Liver (tissue), 3 donors: ENCODE measurements around the gene SHROOM2.

ENCODE experiments used
- EGR1 ChIP-seq, 2 donors: IDR thresholded peaks; 2 replicates each; pipeline ENCODE4 v1.6.1; 2016 to 2018; ENCODE audit warnings: antibody characterized with exemption in 2 of 2, low read depth in 2 of 2
- FOXA1 ChIP-seq: IDR thresholded peaks from 2 replicates; pipeline ENCODE4 v1.6.1; 2016; ENCODE audit warnings: antibody characterized with exemption
- GABPA ChIP-seq, 2 donors: IDR thresholded peaks in 1 of 2; conservative IDR thresholded peaks in 1 of 2; 2 replicates each; pipeline ENCODE4 v1.6.1; 2016; ENCODE audit warnings: antibody characterized with exemption in 2 of 2, mild to moderate bottlenecking in 1 of 2, moderate library complexity in 1 of 2
- RAD21 ChIP-seq, 2 donors: IDR thresholded peaks; 2 replicates each; pipeline ENCODE4 v1.6.1; 2016; ENCODE audit warnings: antibody characterized with exemption in 2 of 2, mild to moderate bottlenecking in 2 of 2
- SP1 ChIP-seq: IDR thresholded peaks from 2 replicates; pipeline ENCODE4 v1.6.1; 2018; ENCODE audit warnings: antibody characterized with exemption, mild to moderate bottlenecking
- TAF1 ChIP-seq: conservative IDR thresholded peaks from 2 replicates; pipeline ENCODE4 v1.6.1; 2016; ENCODE audit warnings: antibody characterized with exemption, mild to moderate bottlenecking
- YY1 ChIP-seq: IDR thresholded peaks from 2 replicates; pipeline ENCODE4 v1.6.1; 2016; ENCODE audit warnings: antibody characterized with exemption, mild to moderate bottlenecking
- TF ChIP-seq, protein P1 (sequence below): fragments of 150-350 bp; IDR thresholded peaks from 2 replicates; pipeline ENCODE4 v1.5.1; 2017; ENCODE audit warnings: improper control_type of control experiment, low read depth, low read length; ENCODE audit not compliant: missing input control
- TF ChIP-seq, protein P2 (sequence below): IDR thresholded peaks from 2 replicates; pipeline ENCODE4 v1.6.1; 2016; ENCODE audit warnings: antibody characterized with exemption
- TF ChIP-seq, protein P3 (sequence below): IDR thresholded peaks from 2 replicates; pipeline ENCODE4 v1.6.1; 2016; ENCODE audit warnings: antibody characterized with exemption, mild to moderate bottlenecking
- donor health status: healthy.
- donor health status: healthy.

DNA sequence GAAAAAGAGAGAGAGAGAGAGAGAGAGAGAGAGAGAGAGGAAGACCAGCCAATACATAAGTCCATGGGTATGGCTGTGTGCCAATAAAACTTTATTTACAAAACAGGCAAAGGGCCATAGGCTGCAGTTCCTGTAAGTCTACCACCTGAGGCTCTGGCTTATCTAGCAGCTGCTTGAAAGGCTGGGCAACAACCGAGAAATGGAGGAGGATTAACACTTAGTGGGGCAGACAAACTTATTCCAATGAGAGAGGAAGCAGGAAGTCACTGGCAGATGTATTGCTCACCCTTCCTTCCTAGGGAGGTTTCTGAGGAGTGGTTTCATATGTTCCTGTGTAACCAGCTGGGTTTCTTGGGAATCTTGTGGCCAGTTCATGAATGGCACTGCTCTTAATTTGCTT is 15.9 kb upstream of the SHROOM2 start:
- TF ChIP-seq TAF1, result no peak
- TF ChIP-seq, protein P1, sequence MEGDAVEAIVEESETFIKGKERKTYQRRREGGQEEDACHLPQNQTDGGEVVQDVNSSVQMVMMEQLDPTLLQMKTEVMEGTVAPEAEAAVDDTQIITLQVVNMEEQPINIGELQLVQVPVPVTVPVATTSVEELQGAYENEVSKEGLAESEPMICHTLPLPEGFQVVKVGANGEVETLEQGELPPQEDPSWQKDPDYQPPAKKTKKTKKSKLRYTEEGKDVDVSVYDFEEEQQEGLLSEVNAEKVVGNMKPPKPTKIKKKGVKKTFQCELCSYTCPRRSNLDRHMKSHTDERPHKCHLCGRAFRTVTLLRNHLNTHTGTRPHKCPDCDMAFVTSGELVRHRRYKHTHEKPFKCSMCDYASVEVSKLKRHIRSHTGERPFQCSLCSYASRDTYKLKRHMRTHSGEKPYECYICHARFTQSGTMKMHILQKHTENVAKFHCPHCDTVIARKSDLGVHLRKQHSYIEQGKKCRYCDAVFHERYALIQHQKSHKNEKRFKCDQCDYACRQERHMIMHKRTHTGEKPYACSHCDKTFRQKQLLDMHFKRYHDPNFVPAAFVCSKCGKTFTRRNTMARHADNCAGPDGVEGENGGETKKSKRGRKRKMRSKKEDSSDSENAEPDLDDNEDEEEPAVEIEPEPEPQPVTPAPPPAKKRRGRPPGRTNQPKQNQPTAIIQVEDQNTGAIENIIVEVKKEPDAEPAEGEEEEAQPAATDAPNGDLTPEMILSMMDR, result no peak
- TF ChIP-seq GABPA (IDR thresholded peaks at IDR 0.05 in 1 of 2, conservative IDR thresholded peaks at IDR 0.05 in 1 of 2), result no peak
- TF ChIP-seq YY1, result no peak
- TF ChIP-seq EGR1 (IDR thresholded peaks at IDR 0.05; ENCODE audit: low read depth in 2 of 2), result no peak
- TF ChIP-seq FOXA1, result no peak
- TF ChIP-seq RAD21 (IDR thresholded peaks at IDR 0.05), result no peak
- TF ChIP-seq SP1, result no peak
- TF ChIP-seq, protein P2, sequence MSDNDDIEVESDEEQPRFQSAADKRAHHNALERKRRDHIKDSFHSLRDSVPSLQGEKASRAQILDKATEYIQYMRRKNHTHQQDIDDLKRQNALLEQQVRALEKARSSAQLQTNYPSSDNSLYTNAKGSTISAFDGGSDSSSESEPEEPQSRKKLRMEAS, result no peak
- TF ChIP-seq, protein P3, sequence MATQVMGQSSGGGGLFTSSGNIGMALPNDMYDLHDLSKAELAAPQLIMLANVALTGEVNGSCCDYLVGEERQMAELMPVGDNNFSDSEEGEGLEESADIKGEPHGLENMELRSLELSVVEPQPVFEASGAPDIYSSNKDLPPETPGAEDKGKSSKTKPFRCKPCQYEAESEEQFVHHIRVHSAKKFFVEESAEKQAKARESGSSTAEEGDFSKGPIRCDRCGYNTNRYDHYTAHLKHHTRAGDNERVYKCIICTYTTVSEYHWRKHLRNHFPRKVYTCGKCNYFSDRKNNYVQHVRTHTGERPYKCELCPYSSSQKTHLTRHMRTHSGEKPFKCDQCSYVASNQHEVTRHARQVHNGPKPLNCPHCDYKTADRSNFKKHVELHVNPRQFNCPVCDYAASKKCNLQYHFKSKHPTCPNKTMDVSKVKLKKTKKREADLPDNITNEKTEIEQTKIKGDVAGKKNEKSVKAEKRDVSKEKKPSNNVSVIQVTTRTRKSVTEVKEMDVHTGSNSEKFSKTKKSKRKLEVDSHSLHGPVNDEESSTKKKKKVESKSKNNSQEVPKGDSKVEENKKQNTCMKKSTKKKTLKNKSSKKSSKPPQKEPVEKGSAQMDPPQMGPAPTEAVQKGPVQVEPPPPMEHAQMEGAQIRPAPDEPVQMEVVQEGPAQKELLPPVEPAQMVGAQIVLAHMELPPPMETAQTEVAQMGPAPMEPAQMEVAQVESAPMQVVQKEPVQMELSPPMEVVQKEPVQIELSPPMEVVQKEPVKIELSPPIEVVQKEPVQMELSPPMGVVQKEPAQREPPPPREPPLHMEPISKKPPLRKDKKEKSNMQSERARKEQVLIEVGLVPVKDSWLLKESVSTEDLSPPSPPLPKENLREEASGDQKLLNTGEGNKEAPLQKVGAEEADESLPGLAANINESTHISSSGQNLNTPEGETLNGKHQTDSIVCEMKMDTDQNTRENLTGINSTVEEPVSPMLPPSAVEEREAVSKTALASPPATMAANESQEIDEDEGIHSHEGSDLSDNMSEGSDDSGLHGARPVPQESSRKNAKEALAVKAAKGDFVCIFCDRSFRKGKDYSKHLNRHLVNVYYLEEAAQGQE, result no peak
